Spleen (tissue), 11 donors: Measurements from ENCODE around the gene HSPA5. TPM values are rescaled to one million over a fixed set of nuclear protein-coding genes. Genes with fewer than 3 reads are reported as not detected.
"Not testable (repeated sequence)": the region's sequence is repeated elsewhere in the genome, so short reads cannot be mapped to it uniquely, and the experiment has no call there.

Source experiments
- DNase-seq: peaks from one replicate; pipeline ENCODE4 v3.0.0-alpha.2; 2020
- H3K27ac ChIP-seq, 8 donors: fragments of 200-600 bp; sonication (generic) in 7 of 8; 1 replicate in 4 of 8; 2 replicates in 4 of 8; pipeline versions ENCODE4 v1.5.0 to v1.8.0; 2016 to 2021; ENCODE audit warnings: inconsistent platforms in 4 of 8, mild to moderate bottlenecking in 4 of 8, moderate library complexity in 1 of 8
- H3K27me3 ChIP-seq, 7 donors: fragments of 200-600 bp; sonication (generic) in 6 of 7; replicated peaks in 1 of 7; 1 replicate in 4 of 7; 2 replicates in 3 of 7; pipeline versions ENCODE4 v1.5.0 to v1.8.0; 2016 to 2021; ENCODE audit warnings: inconsistent platforms in 3 of 7, mild to moderate bottlenecking in 1 of 7
- H3K36me3 ChIP-seq, 6 donors: fragments of 200-600 bp; sonication (generic) in 5 of 6; 1 replicate in 4 of 6; 2 replicates in 2 of 6; pipeline versions ENCODE4 v1.5.0 to v1.8.0; 2016 to 2021; ENCODE audit warnings: inconsistent platforms in 2 of 6
- H3K4me1 ChIP-seq, 6 donors: fragments of 200-600 bp; sonication (generic) in 5 of 6; 1 replicate in 3 of 6; 2 replicates in 3 of 6; pipeline versions ENCODE4 v1.5.0 to v1.8.0; 2016 to 2021; ENCODE audit warnings: inconsistent platforms in 3 of 6
- H3K4me3 ChIP-seq, 8 donors: fragments of 200-600 bp; sonication (generic) in 7 of 8; 1 replicate in 4 of 8; 2 replicates in 4 of 8; pipeline versions ENCODE4 v1.5.0 to v1.8.0; 2016 to 2021; ENCODE audit warnings: inconsistent platforms in 4 of 8, mild to moderate bottlenecking in 4 of 8, moderate library complexity in 2 of 8
- H3K9me3 ChIP-seq, 8 donors: fragments of 200-600 bp; sonication (generic) in 7 of 8; 1 replicate in 4 of 8; 2 replicates in 4 of 8; pipeline versions ENCODE4 v1.5.0 to v1.8.0; 2016 to 2021; ENCODE audit warnings: inconsistent platforms in 4 of 8
- CTCF ChIP-seq, 11 experiments: fragments of 200-600 bp in 7 of 11; fragments of 450-650 bp in 4 of 11; sonication (generic) in 4 of 11; IDR thresholded peaks in 8 of 11; conservative IDR thresholded peaks in 3 of 11; 1 replicate in 7 of 11; 2 replicates in 4 of 11; pipeline versions ENCODE4 v1.4.0 to v1.8.0; 2016 to 2021; ENCODE audit warnings: antibody characterized with exemption in 11 of 11, inconsistent platforms in 4 of 11, mild to moderate bottlenecking in 1 of 11
- POLR2A ChIP-seq, 3 donors: fragments of 450-650 bp; IDR thresholded peaks; one replicate each; pipeline ENCODE4 v1.5.1; 2017; ENCODE audit warnings: antibody characterized with exemption in 3 of 3, mild to moderate bottlenecking in 1 of 3
- POLR2AphosphoS5 ChIP-seq, 3 donors: sonication (generic); formaldehyde crosslinking; IDR thresholded peaks; one replicate each; pipeline ENCODE4 v1.5.1; 2017; ENCODE audit warnings: antibody characterized with exemption in 3 of 3
- WGBS, 5 donors: extraction: QIAGEN DNeasy Blood & Tissue Kit in 3 of 5; methylation state at CpG; one replicate each; pipeline versions ENCODE4 v1.1.5 to v1.1.7; 2013 to 2018; 5-methylcytosine and 5-hydroxymethylcytosine counted together
- intact Hi-C: fragments of 100-400 bp; cut with DNase I; formaldehyde crosslinking; loops from one replicate; pipeline ENCODE4 v1.15.0; 2023; ENCODE audit warnings: low total_unique reads
- polyA plus RNA-seq, 3 donors: library from polyadenylated mRNA; stranded (reverse); fragments of 200-250 nt; gene quantifications; one replicate each; pipeline ENCODE4 v1.2.1, GENCODE V29; 2013
- total RNA-seq, 7 donors: library from RNA; depleted of rRNA in 3 of 7; stranded (reverse); fragments of >200 nt in 3 of 7; fragmentation: NEBNext Ultra II Directional in 4 of 7; extraction: Animal tissue kit (Norgen Biotek cat#: 25700) in 4 of 7; gene quantifications; one replicate each; pipeline versions ENCODE4 v1.1.0 to v1.2.1, GENCODE V29; 2016 to 2021
- donor health status: healthy with polysubstance abuse.
- donor health status: DM: no; HTN: no; CAD: no; lungs with moderate emphysema.
- donor health status: DM: no; HTN: no; CAD: no.
- donor health status: Bipolar disorder and iron deficiency.
- donor health status: healthy.
- donor health status: DM: no; HTN: no; CAD: no.
- donor health status: DM: yes; HTN: yes; CAD: no.

The HSPA5 gene
- total and polyA plus RNA-seq, 10 donors, result 30.0 to 190 (median 122) TPM

GRCh38 chr9:125269014-125269397, 27.9 kb upstream of the HSPA5 start:
- no peak for DNase-seq
- Histone ChIP-seq H3K4me3 (no peak overlapping the region), H3K36me3 (peaks cover 0 to 79% (median 12%) of the 10 kb centered on the region in 6 donors), H3K4me1 (peaks cover 4 to 80% (median 31%) of the 10 kb centered on the region in 6 donors), H3K9me3 (no peaks in the 10 kb centered on the region), H3K27me3 (no peaks in the 10 kb centered on the region), H3K27ac (no peak overlapping the region)
- intact Hi-C loops, result no loop called here
- 94 to 100% (median 96%) methylated on average over 1 of the region's 1 CpG for WGBS, 5 donors
- no peak for TF ChIP-seq POLR2AphosphoS5 (IDR thresholded peaks at IDR 0.05)
- TF ChIP-seq CTCF (IDR thresholded peaks at IDR 0.05 in 8 of 11, conservative IDR thresholded peaks at IDR 0.05 in 3 of 11), result no peak
- TF ChIP-seq POLR2A (IDR thresholded peaks at IDR 0.05), result no peak

GRCh38 chr9:125268394-125269013, 27.4 kb upstream of the HSPA5 start:
- H3K27me3 ChIP-seq, result no peaks in the 10 kb centered on the region
- intact Hi-C loops, result no loop called here
- H3K36me3 ChIP-seq, result peaks cover 0 to 84% (median 12%) of the 10 kb centered on the region in 6 donors
- WGBS, 5 donors, result 66 to 86% (median 77%) methylated on average over 6 of the region's 6 CpGs
- peaks cover 8 to 84% (median 36%) of the 10 kb centered on the region in 6 donors for H3K4me1 ChIP-seq
- no peak for DNase-seq
- no peak overlapping the region for H3K4me3 ChIP-seq
- TF ChIP-seq POLR2A (IDR thresholded peaks at IDR 0.05), result no peak
- TF ChIP-seq CTCF (IDR thresholded peaks at IDR 0.05 in 8 of 11, conservative IDR thresholded peaks at IDR 0.05 in 3 of 11), result no peak
- no peak for TF ChIP-seq POLR2AphosphoS5 (IDR thresholded peaks at IDR 0.05)
- no peak overlapping the region for H3K27ac ChIP-seq
- H3K9me3 ChIP-seq, result no peaks in the 10 kb centered on the region

- 36 to 48% (median 41%) methylated on average over 7 of the region's 7 CpGs for WGBS, 5 donors
- peaks cover 0 to 54% (median 12%) of the 10 kb centered on the region in 6 donors for H3K36me3 ChIP-seq
- H3K27ac ChIP-seq, result peak overlapping the region in 2 of 8 donors; percentile 9 to 28
- intact Hi-C loops, H3K27me3 ChIP-seq, DNase-seq: not testable (repeated sequence)
- H3K9me3 ChIP-seq, result peaks cover 0 to 10% (median 0%) of the 10 kb centered on the region in 8 donors
- H3K4me3 ChIP-seq, result peak overlapping the region in 1 of 8 donors; percentile 24
- peaks cover 18 to 83% (median 46%) of the 10 kb centered on the region in 6 donors for H3K4me1 ChIP-seq
Observed at GRCh38 chr9:125264068-125264467, 22.9 kb upstream of the HSPA5 start.

GRCh38 chr9:125262294-125262991, 21.3 kb upstream of the HSPA5 start:
- intact Hi-C loops, result no loop called here
- 22 to 29% (median 26%) methylated on average over 11 of the region's 11 CpGs for WGBS, 5 donors
- H3K4me1 ChIP-seq, result peaks cover 18 to 77% (median 40%) of the 10 kb centered on the region in 6 donors
- peaks cover 0 to 39% (median 11%) of the 10 kb centered on the region in 6 donors for H3K36me3 ChIP-seq
- no peaks in the 10 kb centered on the region for H3K27me3 ChIP-seq
- TF ChIP-seq POLR2A (IDR thresholded peaks at IDR 0.05) (no peak), POLR2AphosphoS5 (IDR thresholded peaks at IDR 0.05) (no peak), CTCF (IDR thresholded peaks at IDR 0.05 in 8 of 11, conservative IDR thresholded peaks at IDR 0.05 in 3 of 11) (no peak)
- H3K4me3 ChIP-seq, result peak overlapping the region; percentile 65 to 93 (median 90)
- peak overlapping the region; percentile 84 to 98 (median 96) for H3K27ac ChIP-seq
- H3K9me3 ChIP-seq, result peaks cover 0 to 10% (median 0%) of the 10 kb centered on the region in 8 donors
- no peak for DNase-seq
